Ovary (tissue), 9 donors: ENCODE measurements around the gene BAHCC1. TPM values are rescaled to one million over a fixed set of nuclear protein-coding genes. Genes with fewer than 3 reads are reported as not detected.

ENCODE experiments used
- DNase-seq, 5 donors: peaks; one replicate each; pipeline ENCODE4 v3.0.0-alpha.2; 2019 to 2020
- H3K27ac ChIP-seq, 2 donors: fragments of 200-600 bp; one replicate each; pipeline versions ENCODE4 v1.5.1 to v1.8.0; 2019 to 2022
- H3K27me3 ChIP-seq: fragments of 200-600 bp; one replicate; pipeline ENCODE4 v1.8.0; 2022
- H3K36me3 ChIP-seq: fragments of 200-600 bp; sonication (generic); one replicate; pipeline ENCODE4 v1.5.1; 2019
- H3K4me1 ChIP-seq: one replicate; pipeline ENCODE4 v1.8.1; 2013; ENCODE audit warnings: mild to moderate bottlenecking, moderate library complexity; ENCODE audit not compliant: insufficient read depth
- H3K4me3 ChIP-seq: fragments of 200-600 bp; sonication (generic); one replicate; pipeline ENCODE4 v1.5.1; 2017
- H3K9me3 ChIP-seq, 2 donors: fragments of 200-600 bp in 1 of 2; sonication (generic) in 1 of 2; one replicate each; pipeline versions ENCODE4 v1.5.1 to v1.8.1; 2013 to 2019; ENCODE audit warnings: mild to moderate bottlenecking in 1 of 2, moderate library complexity in 1 of 2
- CTCF ChIP-seq, 3 donors: fragments of 450-650 bp in 2 of 3; fragments of 200-600 bp in 1 of 3; IDR thresholded peaks; one replicate each; pipeline versions ENCODE4 v1.5.1 to v1.8.0; 2016 to 2022; ENCODE audit warnings: antibody characterized with exemption in 3 of 3, mild to moderate bottlenecking in 1 of 3
- EP300 ChIP-seq: sonication (generic); formaldehyde crosslinking; IDR thresholded peaks from one replicate; pipeline ENCODE4 v1.6.1; 2017; ENCODE audit warnings: antibody characterized with exemption
- POLR2A ChIP-seq: fragments of 450-650 bp; IDR thresholded peaks from one replicate; pipeline ENCODE4 v1.6.1; 2017; ENCODE audit warnings: antibody characterized with exemption, mild to moderate bottlenecking, moderate library complexity
- WGBS, 3 donors: extraction: QIAGEN DNeasy Blood & Tissue Kit in 1 of 3; methylation state at CpG; one replicate each; pipeline versions ENCODE4 v1.1.5 to v1.1.7; 2013 to 2017; 5-methylcytosine and 5-hydroxymethylcytosine counted together
- intact Hi-C, 4 donors: fragments of 100-400 bp; cut with DNase I; formaldehyde crosslinking; loops; one replicate each; pipeline versions ENCODE4 v1.11.0 to v1.15.1; 2022 to 2023
- polyA plus RNA-seq, 2 donors: library from polyadenylated mRNA; stranded (reverse); fragments of 200-250 nt in 1 of 2; fragments of 350-450 nt in 1 of 2; fragmentation: Illumina TruSeq in 1 of 2; extraction: RNeasy Lipid Tissue Mini Kit (QIAGEN cat#74804) in 1 of 2; gene quantifications; one replicate each; pipeline ENCODE4 v1.2.3, GENCODE V29; 2013 to 2014
- total RNA-seq, 7 donors: library from RNA; depleted of rRNA in 2 of 7; stranded (reverse); fragments of >200 nt in 2 of 7; fragmentation: NEBNext Ultra II Directional in 3 of 7; extraction: Animal tissue kit (Norgen Biotek cat#: 25700) in 3 of 7; gene quantifications; one replicate each; pipeline versions ENCODE4 v1.1.0 to v1.2.4, GENCODE V29; 2016 to 2023
- donor health status: DM: no; HTN: no; CAD: no; lungs with moderate emphysema.
- donor health status: DM: no; HTN: no; CAD: no.
- donor health status: Bipolar disorder and iron deficiency.
- donor health status: DM: yes; HTN: yes; CAD: no.
- donor health status: DM: no; HTN: no; CAD: no.
- donor health status: DM: yes; HTN: yes; CAD: no.

BAHCC1 gene
- total and polyA plus RNA-seq, 9 donors, result 1.9 to 31.9 (median 18.4) TPM

DNA sequence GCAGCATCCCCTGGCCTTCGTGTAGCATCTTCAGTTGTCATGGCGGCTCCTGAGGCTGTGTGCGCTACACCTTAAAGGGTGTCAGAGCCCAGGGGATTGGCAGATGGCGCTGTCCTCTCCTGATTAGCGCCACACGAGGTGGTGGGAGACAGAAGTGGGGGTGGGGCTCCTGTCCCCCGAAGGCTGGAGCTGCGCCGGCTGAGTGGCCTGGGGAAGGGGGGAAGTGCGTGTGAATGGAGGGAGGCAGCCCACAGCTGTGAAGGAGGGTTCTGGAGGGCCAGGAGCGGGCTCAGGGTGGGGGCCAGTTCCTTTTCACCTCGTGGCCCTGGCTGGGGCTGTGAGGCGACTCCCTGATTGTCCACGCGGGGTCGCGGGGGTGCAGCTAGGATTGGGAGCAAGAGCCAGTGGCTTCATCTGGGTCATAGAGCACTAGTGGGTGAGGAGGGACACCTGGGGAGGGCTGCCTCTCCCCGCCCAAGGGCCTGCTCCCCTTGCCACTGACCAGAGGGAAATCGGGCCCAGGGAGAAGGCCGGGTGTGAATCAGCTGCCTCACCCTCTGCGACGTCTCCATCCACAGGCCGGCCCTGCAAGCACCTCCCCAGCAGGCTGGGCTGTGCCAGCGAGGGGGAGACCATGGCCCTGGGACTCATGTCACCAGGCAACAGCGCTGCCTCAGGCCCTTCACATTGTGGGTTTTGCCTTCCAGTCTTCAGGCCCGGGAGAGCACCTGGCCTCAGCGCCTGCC is 14.1 kb downstream of the BAHCC1 start:
- no peak overlapping the region for H3K27ac ChIP-seq
- intact Hi-C loops, result loop anchor here in 1 of 4 donors (10.0 kb wide), 1 partner anchor 75 kb away; no protein-coding TSS in a partner anchor
- no peaks in the 10 kb centered on the region for H3K36me3 ChIP-seq
- peaks cover 12% of the 10 kb centered on the region for H3K4me1 ChIP-seq
- no peaks in the 10 kb centered on the region for H3K9me3 ChIP-seq
- H3K27me3 ChIP-seq, result no peaks in the 10 kb centered on the region
- no peak overlapping the region for H3K4me3 ChIP-seq
- DNase-seq, result no peak
- WGBS, 3 donors, result 84 to 88% (median 87%) methylated on average over 25 to 27 of the region's 27 CpGs
- TF ChIP-seq CTCF (IDR thresholded peaks at IDR 0.05), result no peak
- TF ChIP-seq POLR2A, result no peak
- TF ChIP-seq EP300, result no peak

- Histone ChIP-seq H3K4me3 (no peak overlapping the region), H3K4me1 (peaks cover 3% of the 10 kb centered on the region), H3K27me3 (no peaks in the 10 kb centered on the region), H3K27ac (no peak overlapping the region), H3K9me3 (no peaks in the 10 kb centered on the region), H3K36me3 (no peaks in the 10 kb centered on the region)
- no peak for DNase-seq
- intact Hi-C loops, result no loop called here
- TF ChIP-seq CTCF (IDR thresholded peaks at IDR 0.05), result no peak
- TF ChIP-seq EP300, result no peak
- no peak for TF ChIP-seq POLR2A
- 92 to 96% (median 95%) methylated on average over 12 to 16 of the region's 16 CpGs for WGBS, 3 donors
Measured at GRCh38 chr17:81410852-81411251, 15.6 kb downstream of the BAHCC1 start.

DNA sequence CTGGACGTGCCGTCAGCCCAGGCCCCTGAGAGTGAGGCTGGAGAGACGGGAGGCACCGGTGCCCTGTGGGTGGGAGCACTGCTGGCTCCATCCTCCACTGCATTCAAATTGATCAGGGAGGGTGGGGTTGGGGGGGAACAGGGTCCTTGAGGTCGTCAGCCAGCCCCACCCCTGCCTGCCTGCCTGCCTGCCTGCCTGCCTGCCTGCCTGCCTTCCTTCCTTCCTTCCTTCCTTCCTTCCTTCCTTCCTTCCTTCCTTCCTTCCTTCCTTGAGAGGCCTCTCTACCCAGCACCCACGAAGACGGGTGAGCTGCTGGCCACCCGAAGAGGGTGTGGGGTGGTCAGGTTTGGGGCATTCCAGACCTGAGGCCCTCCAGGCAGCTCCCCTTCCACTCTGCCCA is 16.0 kb downstream of the BAHCC1 start:
- Histone ChIP-seq H3K27ac (no peak overlapping the region), H3K4me3 (no peak overlapping the region), H3K27me3 (no peaks in the 10 kb centered on the region), H3K4me1 (no peaks in the 10 kb centered on the region), H3K9me3 (no peaks in the 10 kb centered on the region), H3K36me3 (no peaks in the 10 kb centered on the region)
- intact Hi-C loops, result no loop called here
- DNase-seq, result no peak
- WGBS, 3 donors, result 89 to 99% (median 92%) methylated on average over 8 of the region's 8 CpGs
- TF ChIP-seq CTCF (IDR thresholded peaks at IDR 0.05), result no peak
- TF ChIP-seq POLR2A, result no peak
- TF ChIP-seq EP300, result no peak

- H3K4me3 ChIP-seq, result no peak overlapping the region
- intact Hi-C loops, result no loop called here
- no peaks in the 10 kb centered on the region for H3K9me3 ChIP-seq
- H3K4me1 ChIP-seq, result no peaks in the 10 kb centered on the region
- H3K36me3 ChIP-seq, result no peaks in the 10 kb centered on the region
- H3K27ac ChIP-seq, result no peak overlapping the region
- DNase-seq, result peak in 2 of 5 donors; percentile 61
- no peak for TF ChIP-seq CTCF (IDR thresholded peaks at IDR 0.05)
- TF ChIP-seq POLR2A, result no peak
- TF ChIP-seq EP300, result no peak
- H3K27me3 ChIP-seq, result no peaks in the 10 kb centered on the region
- 47 to 58% (median 54%) methylated on average over 29 of the region's 29 CpGs for WGBS, 3 donors
Measured at GRCh38 chr17:81412490-81413093, 17.3 kb downstream of the BAHCC1 start.
